Measurements from ENCODE around the gene GH1.
"Not testable (repeated sequence)": the region's sequence is repeated elsewhere in the genome, so short reads cannot be mapped to it uniquely, and the experiment has no call there.

DNA sequence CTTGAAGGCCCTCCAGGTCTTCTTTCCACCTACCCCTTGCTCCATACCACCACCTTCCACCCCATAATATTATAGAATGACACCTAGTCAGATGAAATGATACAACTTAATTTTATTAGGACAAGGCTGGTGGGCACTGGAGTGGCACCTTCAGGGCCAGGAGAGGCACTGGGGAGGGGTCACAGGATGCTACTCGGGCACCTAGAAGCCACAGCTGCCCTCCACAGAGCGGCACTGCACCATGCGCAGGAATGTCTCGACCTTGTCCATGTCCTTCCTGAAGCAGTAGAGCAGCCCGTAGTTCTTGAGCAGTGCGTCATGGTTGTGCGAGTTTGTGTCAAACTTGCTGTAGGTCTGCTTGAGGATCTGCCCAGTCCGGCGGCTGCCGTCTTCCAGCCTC, 23.8 kb downstream of the GH1 start:
- TF ChIP-seq POLR2A (IDR thresholded peaks at IDR 0.05); POLR2AphosphoS5 (IDR thresholded peaks at IDR 0.05; ENCODE audit: insufficient read depth in 1 of 2, low read depth in 1 of 2): not testable (repeated sequence)
- TF ChIP-seq, protein P1, sequence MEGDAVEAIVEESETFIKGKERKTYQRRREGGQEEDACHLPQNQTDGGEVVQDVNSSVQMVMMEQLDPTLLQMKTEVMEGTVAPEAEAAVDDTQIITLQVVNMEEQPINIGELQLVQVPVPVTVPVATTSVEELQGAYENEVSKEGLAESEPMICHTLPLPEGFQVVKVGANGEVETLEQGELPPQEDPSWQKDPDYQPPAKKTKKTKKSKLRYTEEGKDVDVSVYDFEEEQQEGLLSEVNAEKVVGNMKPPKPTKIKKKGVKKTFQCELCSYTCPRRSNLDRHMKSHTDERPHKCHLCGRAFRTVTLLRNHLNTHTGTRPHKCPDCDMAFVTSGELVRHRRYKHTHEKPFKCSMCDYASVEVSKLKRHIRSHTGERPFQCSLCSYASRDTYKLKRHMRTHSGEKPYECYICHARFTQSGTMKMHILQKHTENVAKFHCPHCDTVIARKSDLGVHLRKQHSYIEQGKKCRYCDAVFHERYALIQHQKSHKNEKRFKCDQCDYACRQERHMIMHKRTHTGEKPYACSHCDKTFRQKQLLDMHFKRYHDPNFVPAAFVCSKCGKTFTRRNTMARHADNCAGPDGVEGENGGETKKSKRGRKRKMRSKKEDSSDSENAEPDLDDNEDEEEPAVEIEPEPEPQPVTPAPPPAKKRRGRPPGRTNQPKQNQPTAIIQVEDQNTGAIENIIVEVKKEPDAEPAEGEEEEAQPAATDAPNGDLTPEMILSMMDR (IDR thresholded peaks at IDR 0.05), result not testable (repeated sequence)

Data from vagina (tissue), 2 donors.